Effector memory CD8-positive, alpha-beta T cell (primary cell): ENCODE results near the gene CHRNA10.

Source experiments
- ATAC-seq: fragments of 150-1000 bp; cut with Tn5 transposase; replicated peaks from 2 replicates; pipeline ENCODE4 v1.10.0; 2021; ENCODE audit warnings: mild to moderate bottlenecking, moderate library complexity
- DNase-seq, 3 experiments: peaks; one replicate each; pipeline ENCODE4 v3.0.0; 2021
- H3K27ac Mint-ChIP-seq, 2 donors: one replicate each; pipeline ENCODE4 v1.8.0; 2022; ENCODE audit warnings: mild to moderate bottlenecking in 2 of 2, mixed read lengths in 2 of 2, moderate library complexity in 2 of 2
- H3K27me3 Mint-ChIP-seq, 2 donors: one replicate each; pipeline ENCODE4 v1.8.0; 2022; ENCODE audit warnings: mixed read lengths in 2 of 2
- H3K36me3 Mint-ChIP-seq: one replicate; pipeline ENCODE4 v1.8.0; 2022; ENCODE audit warnings: mild to moderate bottlenecking, moderate library complexity, mixed read lengths; ENCODE audit not compliant: insufficient read depth
- H3K4me1 Mint-ChIP-seq, 2 donors: one replicate each; pipeline ENCODE4 v1.8.0; 2022; ENCODE audit warnings: low read depth in 2 of 2, mixed read lengths in 2 of 2
- H3K4me3 Mint-ChIP-seq, 2 donors: one replicate each; pipeline ENCODE4 v1.8.0; 2022; ENCODE audit warnings: mild to moderate bottlenecking in 2 of 2, mixed read lengths in 2 of 2, moderate library complexity in 2 of 2
- H3K9me3 Mint-ChIP-seq, 2 donors: one replicate each; pipeline ENCODE4 v1.8.0; 2022; ENCODE audit warnings: mixed read lengths in 2 of 2

Gene CHRNA10

GRCh38 chr11:3635641-3636375, 35.4 kb downstream of the CHRNA10 start:
- H3K9me3 Mint-ChIP-seq: no peaks in the 10 kb centered on the region

DNA sequence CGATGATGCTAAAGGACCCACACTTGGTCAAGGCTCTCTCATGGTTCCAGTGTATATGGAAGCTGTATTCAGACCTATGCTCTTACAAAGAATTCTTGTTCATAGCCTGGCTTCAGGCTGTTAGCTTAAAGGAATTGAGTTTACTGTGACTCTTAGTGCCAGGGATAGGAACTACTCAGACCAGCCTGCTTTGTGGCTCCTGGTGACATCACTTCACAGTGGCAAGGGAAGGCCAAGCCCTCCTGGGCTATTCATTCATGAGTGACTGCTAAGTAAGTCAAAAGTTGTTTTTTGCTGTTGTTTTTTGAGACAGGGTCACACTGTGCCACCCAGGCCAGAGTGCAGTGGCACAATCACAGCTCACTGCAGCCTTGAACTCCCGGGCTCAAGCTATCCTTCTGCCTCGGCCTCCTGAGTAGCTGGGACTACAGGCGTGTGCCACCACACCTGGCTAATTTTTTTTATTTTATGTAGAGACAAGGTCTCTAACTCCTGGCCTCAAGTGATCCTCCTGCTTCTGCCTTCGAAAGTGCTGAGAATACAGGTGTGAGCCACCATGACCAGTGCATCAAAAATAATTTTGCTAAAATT, 39.0 kb downstream of the CHRNA10 start:
- ATAC-seq: no peak
- DNase-seq: no peak
- Mint-ChIP-seq H3K4me1 (no peaks in the 10 kb centered on the region), H3K36me3 (no peaks in the 10 kb centered on the region), H3K27ac (no peak overlapping the region), H3K4me3 (no peak overlapping the region), H3K9me3 (no peaks in the 10 kb centered on the region), H3K27me3 (peaks cover 31 to 33% of the 10 kb centered on the region in 2 donors)

More at GRCh38 chr11:3635641-3636375, 35.4 kb downstream of the CHRNA10 start:
- peaks cover 61 to 66% of the 10 kb centered on the region in 2 donors for H3K27me3 Mint-ChIP-seq
- peaks cover 6% of the 10 kb centered on the region for H3K36me3 Mint-ChIP-seq
- no peaks in the 10 kb centered on the region for H3K4me1 Mint-ChIP-seq
- DNase-seq (no peak), ATAC-seq (no peak)
- no peak overlapping the region for H3K27ac Mint-ChIP-seq
- no peak overlapping the region for H3K4me3 Mint-ChIP-seq

GRCh38 chr11:3631331-3631730, 39.9 kb downstream of the CHRNA10 start:
- ATAC-seq: no peak
- H3K27ac Mint-ChIP-seq: no peak overlapping the region
- DNase-seq: no peak
- H3K36me3 Mint-ChIP-seq: no peaks in the 10 kb centered on the region
- H3K9me3 Mint-ChIP-seq: no peaks in the 10 kb centered on the region
- H3K4me1 Mint-ChIP-seq: no peaks in the 10 kb centered on the region
- no peak overlapping the region for H3K4me3 Mint-ChIP-seq
- H3K27me3 Mint-ChIP-seq: peaks cover 23 to 31% of the 10 kb centered on the region in 2 donors

- Mint-ChIP-seq H3K27ac (no peak overlapping the region), H3K4me1 (no peaks in the 10 kb centered on the region), H3K9me3 (no peaks in the 10 kb centered on the region), H3K27me3 (peaks cover 0 to 12% of the 10 kb centered on the region in 2 donors), H3K4me3 (no peak overlapping the region), H3K36me3 (peaks cover 3% of the 10 kb centered on the region)
- DNase-seq (no peak), ATAC-seq (no peak)
Observed at GRCh38 chr11:3627291-3627690, 43.9 kb downstream of the CHRNA10 start.

DNA sequence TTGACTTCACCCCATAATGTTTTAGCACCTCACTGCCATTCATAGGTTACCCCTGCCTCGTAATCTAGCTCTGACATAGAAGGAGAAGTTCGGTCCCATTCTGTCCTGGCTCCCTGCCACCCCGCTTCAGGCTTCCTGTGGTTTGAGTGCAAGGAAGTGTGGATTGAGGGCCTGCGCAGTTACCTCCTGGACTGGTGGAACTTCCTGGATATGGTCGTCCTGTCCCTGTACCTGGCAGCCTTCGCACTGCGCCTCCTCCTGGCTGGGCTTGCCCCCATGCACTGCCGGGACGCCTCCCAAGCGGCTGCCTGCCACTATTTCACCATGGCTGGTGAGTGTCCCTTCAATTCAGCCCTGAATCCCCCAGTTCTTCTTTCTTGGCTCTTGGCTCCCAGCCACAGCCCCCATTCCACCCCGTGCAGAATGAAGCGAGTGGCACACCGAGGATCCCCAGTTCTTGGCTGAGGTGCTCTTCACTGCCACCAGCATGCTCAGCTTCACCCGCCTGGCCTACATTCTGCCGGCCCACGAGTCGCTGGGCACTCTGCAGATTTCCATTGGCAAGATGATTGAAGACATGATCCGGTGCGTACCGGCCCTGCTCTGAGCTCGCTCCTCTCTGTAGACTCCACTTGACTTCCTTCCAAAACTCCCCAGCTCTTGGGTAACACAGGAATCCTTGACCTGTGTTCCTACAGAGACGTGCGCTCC, 44.8 kb downstream of the CHRNA10 start:
- Mint-ChIP-seq H3K27me3 (peaks cover 0 to 12% of the 10 kb centered on the region in 2 donors), H3K36me3 (peaks cover 3% of the 10 kb centered on the region), H3K9me3 (no peaks in the 10 kb centered on the region), H3K27ac (no peak overlapping the region), H3K4me1 (no peaks in the 10 kb centered on the region), H3K4me3 (no peak overlapping the region)
- DNase-seq (no peak), ATAC-seq (no peak)

GRCh38 chr11:3623767-3624458, 47.3 kb downstream of the CHRNA10 start:
- Mint-ChIP-seq H3K4me1 (no peaks in the 10 kb centered on the region), H3K4me3 (no peak overlapping the region), H3K9me3 (no peaks in the 10 kb centered on the region), H3K27me3 (peaks cover 0 to 10% of the 10 kb centered on the region in 2 donors), H3K27ac (no peak overlapping the region), H3K36me3 (peaks cover 3% of the 10 kb centered on the region)
- no peak for DNase-seq
- ATAC-seq: no peak

- no peak overlapping the region for H3K27ac Mint-ChIP-seq
- no peaks in the 10 kb centered on the region for H3K4me1 Mint-ChIP-seq
Observed at GRCh38 chr11:3623121-3623520, 48.1 kb downstream of the CHRNA10 start.

DNA sequence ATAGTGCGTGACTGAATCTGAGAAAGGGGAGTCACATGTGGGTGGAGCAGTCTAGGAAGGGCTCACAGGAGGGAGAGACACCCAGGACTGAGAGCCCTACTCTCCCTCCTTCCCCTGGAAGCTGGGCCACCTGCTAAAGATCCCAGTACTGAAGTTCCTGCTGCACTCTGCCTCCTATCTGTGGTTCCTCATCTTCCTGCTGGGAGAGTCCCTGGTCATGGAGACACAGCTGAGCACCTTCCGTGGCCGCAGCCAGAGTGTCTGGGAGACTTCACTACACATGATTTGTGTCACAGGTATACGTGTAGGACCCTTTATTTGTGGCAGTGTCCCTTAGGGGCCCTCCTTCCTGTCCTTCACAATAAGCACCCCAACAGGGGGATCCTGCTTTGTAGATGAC, 48.7 kb downstream of the CHRNA10 start:
- H3K36me3 Mint-ChIP-seq: peaks cover 6% of the 10 kb centered on the region
- H3K4me3 Mint-ChIP-seq: no peak overlapping the region
- no peaks in the 10 kb centered on the region for H3K4me1 Mint-ChIP-seq
- H3K27me3 Mint-ChIP-seq: peaks cover 0 to 7% of the 10 kb centered on the region in 2 donors
- H3K9me3 Mint-ChIP-seq: no peaks in the 10 kb centered on the region
- ATAC-seq: no peak
- no peak overlapping the region for H3K27ac Mint-ChIP-seq
- no peak for DNase-seq

More at GRCh38 chr11:3623121-3623520, 48.1 kb downstream of the CHRNA10 start:
- H3K27me3 Mint-ChIP-seq: peaks cover 0 to 7% of the 10 kb centered on the region in 2 donors
- H3K4me3 Mint-ChIP-seq: no peak overlapping the region
- peaks cover 3% of the 10 kb centered on the region for H3K36me3 Mint-ChIP-seq
- H3K9me3 Mint-ChIP-seq: no peaks in the 10 kb centered on the region
- ATAC-seq: no peak
- no peak for DNase-seq

DNA sequence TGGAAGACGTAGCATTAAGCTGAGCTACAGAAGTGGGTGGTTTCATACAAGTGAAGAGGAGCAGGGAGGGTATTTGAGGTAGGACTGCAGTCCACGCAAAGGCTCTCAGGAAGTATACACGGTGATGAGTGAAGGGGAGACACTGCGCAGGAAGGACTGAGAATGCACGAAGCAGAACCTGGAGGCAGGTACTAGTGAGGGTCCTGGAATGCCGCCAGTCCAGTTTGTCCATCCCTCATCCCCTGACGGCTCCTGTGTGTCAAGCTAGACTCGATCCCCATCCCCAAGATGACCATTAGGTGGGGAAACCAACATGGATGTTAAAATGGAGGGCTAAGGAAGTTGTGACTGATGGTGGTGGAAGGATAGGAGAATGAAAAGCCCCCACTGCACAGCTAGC, 53.2 kb downstream of the CHRNA10 start:
- H3K9me3 Mint-ChIP-seq: no peaks in the 10 kb centered on the region
- H3K4me1 Mint-ChIP-seq: peaks cover 7 to 8% of the 10 kb centered on the region in 2 donors
- DNase-seq (no peak), ATAC-seq (no peak)
- peaks cover 3% of the 10 kb centered on the region for H3K36me3 Mint-ChIP-seq
- H3K27ac Mint-ChIP-seq: no peak overlapping the region
- peaks cover 0 to 12% of the 10 kb centered on the region in 2 donors for H3K27me3 Mint-ChIP-seq
- H3K4me3 Mint-ChIP-seq: no peak overlapping the region

DNA sequence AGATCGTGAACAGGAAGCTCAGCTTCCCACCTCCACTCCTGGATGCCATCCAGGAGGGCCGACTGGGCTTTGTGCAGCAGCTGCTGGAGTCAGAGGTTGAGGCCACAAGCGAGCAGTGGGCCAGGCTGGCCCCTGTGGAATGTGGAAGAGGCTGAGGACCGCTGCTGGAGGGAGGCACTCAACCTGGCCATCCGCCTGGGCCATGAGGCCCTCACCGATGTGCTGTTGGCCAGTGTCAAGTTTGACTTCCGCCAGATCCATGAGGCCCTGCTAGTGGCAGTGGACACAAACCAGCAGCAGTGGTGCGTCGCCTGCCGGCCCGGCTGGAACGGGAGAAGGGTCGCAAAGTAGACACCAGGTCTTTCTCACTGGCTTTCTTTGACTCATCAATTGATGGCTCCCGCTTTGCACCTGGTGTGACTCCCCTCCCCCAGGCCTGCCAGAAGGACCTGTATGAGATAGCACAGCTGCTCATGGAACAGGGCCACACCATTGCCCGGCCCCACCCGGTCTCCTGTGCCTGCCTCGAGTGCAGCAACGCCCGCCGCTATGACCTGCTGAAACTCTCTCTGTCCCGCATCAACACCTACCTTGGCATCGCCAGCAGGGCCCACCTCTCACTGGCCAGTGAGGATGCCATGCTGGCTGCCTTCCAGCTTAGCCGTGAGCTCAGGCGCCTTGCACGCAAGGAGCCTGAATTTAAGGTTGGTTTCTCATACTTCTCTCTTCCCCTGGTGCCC, 54.3 kb downstream of the CHRNA10 start:
- DNase-seq (no peak), ATAC-seq (no peak)
- Mint-ChIP-seq H3K27ac (peak overlapping the region in 1 of 2 donors; percentile 23), H3K4me1 (peaks cover 7 to 8% of the 10 kb centered on the region in 2 donors), H3K4me3 (no peak overlapping the region), H3K36me3 (peaks cover 3% of the 10 kb centered on the region), H3K27me3 (peaks cover 0 to 12% of the 10 kb centered on the region in 2 donors), H3K9me3 (no peaks in the 10 kb centered on the region)

- Mint-ChIP-seq H3K36me3 (peaks cover 3% of the 10 kb centered on the region), H3K27ac (no peak overlapping the region), H3K4me3 (no peak overlapping the region), H3K27me3 (peaks cover 0 to 12% of the 10 kb centered on the region in 2 donors), H3K4me1 (peaks cover 7 to 8% of the 10 kb centered on the region in 2 donors), H3K9me3 (no peaks in the 10 kb centered on the region)
- ATAC-seq (no peak), DNase-seq (no peak)
Observed at GRCh38 chr11:3615998-3616397, 55.2 kb downstream of the CHRNA10 start.
